ENCODE results near the gene FLG.
A peak's percentile ranks its signal among the peaks of the same experiment; 100 is the strongest.

Gene FLG

GRCh38 chr1:152348447-152348846 lies 23.4 kb upstream of the FLG start:
- H3K27ac ChIP-seq (ENCODE audit: low read length) = no peak overlapping the region

GRCh38 chr1:152347116-152347728 lies 22.2 kb upstream of the FLG start:
- DNase-seq = peak; percentile 85
- Histone ChIP-seq H3K27me3 (replicated peaks; ENCODE audit: insufficient read depth, low read length) (no peaks in the 10 kb centered on the region), H4K20me1 (ENCODE audit: insufficient read depth, low read length) (no peaks in the 10 kb centered on the region), H3K4me3 (ENCODE audit: low read length) (no peak overlapping the region), H3K4me1 (ENCODE audit: low read length) (no peaks in the 10 kb centered on the region), H3F3A (ENCODE audit: insufficient read depth, low read length) (no peaks in the 10 kb centered on the region), H3K36me3 (replicated peaks; ENCODE audit: insufficient read depth, low read length) (no peaks in the 10 kb centered on the region), H3K9me3 (replicated peaks; ENCODE audit: insufficient read depth, low read length) (no peaks in the 10 kb centered on the region), H2AFZ (ENCODE audit: low read length) (no peak overlapping the region), H3K9ac (ENCODE audit: low read length) (no peak overlapping the region), H3K4me2 (ENCODE audit: low read depth, low read length) (no peak overlapping the region), H3K79me2 (ENCODE audit: low read length) (no peaks in the 10 kb centered on the region), H3K9me2 (replicated peaks; ENCODE audit: insufficient read depth, low read length) (no peaks in the 10 kb centered on the region), H3K27ac (ENCODE audit: low read length) (no peak overlapping the region)
- no peak for TF ChIP-seq EZH2phosphoT487 (IDR thresholded peaks at IDR 0.05; ENCODE audit: low read length)
- TF ChIP-seq CTCF (IDR thresholded peaks at IDR 0.05; ENCODE audit: low read length) = peak; percentile 98
- TF ChIP-seq EZH2 (optimal IDR thresholded peaks at IDR 0.05; ENCODE audit: low read depth, low read length) = no peak

More at GRCh38 chr1:152348447-152348846, 23.4 kb upstream of the FLG start:
- H3K9ac ChIP-seq (ENCODE audit: low read length) = no peak overlapping the region
- H3K4me2 ChIP-seq (ENCODE audit: low read depth, low read length) = no peak overlapping the region
- H3K9me3 ChIP-seq (replicated peaks; ENCODE audit: insufficient read depth, low read length) = no peaks in the 10 kb centered on the region
- no peaks in the 10 kb centered on the region for H3K36me3 ChIP-seq (replicated peaks; ENCODE audit: insufficient read depth, low read length)
- peak overlapping the region; percentile 11; the same call in 1 of the 2 replicates for H2AFZ ChIP-seq (ENCODE audit: low read length)
- no peaks in the 10 kb centered on the region for H3K79me2 ChIP-seq (ENCODE audit: low read length)
- H3K9me2 ChIP-seq (replicated peaks; ENCODE audit: insufficient read depth, low read length) = no peaks in the 10 kb centered on the region
- TF ChIP-seq CTCF (IDR thresholded peaks at IDR 0.05; ENCODE audit: low read length) (peak; percentile 50), EZH2 (optimal IDR thresholded peaks at IDR 0.05; ENCODE audit: low read depth, low read length) (no peak)
- DNase-seq = peak; percentile 18
- no peaks in the 10 kb centered on the region for H4K20me1 ChIP-seq (ENCODE audit: insufficient read depth, low read length)
- H3K27me3 ChIP-seq (replicated peaks; ENCODE audit: insufficient read depth, low read length) = no peaks in the 10 kb centered on the region
- no peak overlapping the region for H3K4me3 ChIP-seq (ENCODE audit: low read length)
- H3F3A ChIP-seq (ENCODE audit: insufficient read depth, low read length) = no peaks in the 10 kb centered on the region
- H3K4me1 ChIP-seq (ENCODE audit: low read length) = no peaks in the 10 kb centered on the region

GRCh38 chr1:152344438-152344837 lies 19.4 kb upstream of the FLG start:
- H3K9me2 ChIP-seq (replicated peaks; ENCODE audit: insufficient read depth, low read length) = no peaks in the 10 kb centered on the region
- TF ChIP-seq EZH2 (optimal IDR thresholded peaks at IDR 0.05; ENCODE audit: low read depth, low read length) = no peak
- TF ChIP-seq EZH2phosphoT487 (IDR thresholded peaks at IDR 0.05; ENCODE audit: low read length) = no peak
- TF ChIP-seq CTCF (IDR thresholded peaks at IDR 0.05; ENCODE audit: low read length) = no peak
- DNase-seq = no peak
- H3F3A ChIP-seq (ENCODE audit: insufficient read depth, low read length) = no peaks in the 10 kb centered on the region
- no peaks in the 10 kb centered on the region for H3K4me1 ChIP-seq (ENCODE audit: low read length)
- H2AFZ ChIP-seq (ENCODE audit: low read length) = no peak overlapping the region
- no peak overlapping the region for H3K4me2 ChIP-seq (ENCODE audit: low read depth, low read length)
- no peaks in the 10 kb centered on the region for H3K36me3 ChIP-seq (replicated peaks; ENCODE audit: insufficient read depth, low read length)
- H4K20me1 ChIP-seq (ENCODE audit: insufficient read depth, low read length) = no peaks in the 10 kb centered on the region
- no peaks in the 10 kb centered on the region for H3K9me3 ChIP-seq (replicated peaks; ENCODE audit: insufficient read depth, low read length)
- H3K27me3 ChIP-seq (replicated peaks; ENCODE audit: insufficient read depth, low read length) = no peaks in the 10 kb centered on the region
- H3K79me2 ChIP-seq (ENCODE audit: low read length) = no peaks in the 10 kb centered on the region
- no peak overlapping the region for H3K4me3 ChIP-seq (ENCODE audit: low read length)
- no peak overlapping the region for H3K27ac ChIP-seq (ENCODE audit: low read length)
- H3K9ac ChIP-seq (ENCODE audit: low read length) = no peak overlapping the region
